ENCODE measurements around the gene LPO. TPM values are rescaled to one million over a fixed set of nuclear protein-coding genes. Genes with fewer than 3 reads are reported as not detected.

Gene LPO
- total RNA-seq, 1 experiment from 2014 or later, result not detected

DNA sequence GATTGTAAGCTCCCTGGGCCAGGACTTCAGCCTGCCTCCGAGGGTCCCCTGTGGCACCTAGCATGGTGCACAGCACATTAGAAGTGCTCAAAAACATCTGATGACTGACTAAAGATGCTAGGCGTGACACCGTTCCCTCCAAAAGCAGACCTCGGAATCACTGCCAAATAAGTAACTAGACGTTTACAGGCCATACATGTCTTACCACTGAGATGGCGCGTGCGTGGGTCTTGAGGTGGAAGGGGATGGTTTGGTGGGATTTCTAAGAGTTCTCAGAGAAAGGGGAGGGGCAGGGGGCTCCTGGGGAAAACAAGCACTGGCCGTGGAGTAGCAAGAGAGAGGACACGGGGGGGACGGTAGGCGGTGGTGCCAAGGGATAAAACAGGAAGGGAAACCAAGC lies 29.9 kb downstream of the LPO start:
- H3K27me3 ChIP-seq (ENCODE audit: control insufficient read depth, insufficient read depth, low read length), result peaks cover 5% of the 10 kb centered on the region
- no TSS peak for BruUV-seq (replicated peaks)
- intact Hi-C loops (cut with micrococcal nuclease; ENCODE audit: unreplicated experiment), result no loop called here
- in situ Hi-C loops (cut with HindIII; ENCODE audit: low pct_unique_long_range_greater_than_20kb, low sequenced_read_pairs), result no loop called here
- no peak overlapping the region for H3K27ac ChIP-seq (ENCODE audit: low read length)
- H3K9me3 ChIP-seq (ENCODE audit: control insufficient read depth, insufficient read depth, low read depth, low read length), result no peaks in the 10 kb centered on the region
- no peaks in the 10 kb centered on the region for H3K36me3 ChIP-seq (ENCODE audit: control insufficient read depth, insufficient read depth, low read length)
- no peak overlapping the region for H3K4me3 ChIP-seq (ENCODE audit: low read depth in 2 of 2, low read length in 2 of 2)
- POLR2A ChIA-PET, result no interaction called here
- TF ChIP-seq, protein P1, sequence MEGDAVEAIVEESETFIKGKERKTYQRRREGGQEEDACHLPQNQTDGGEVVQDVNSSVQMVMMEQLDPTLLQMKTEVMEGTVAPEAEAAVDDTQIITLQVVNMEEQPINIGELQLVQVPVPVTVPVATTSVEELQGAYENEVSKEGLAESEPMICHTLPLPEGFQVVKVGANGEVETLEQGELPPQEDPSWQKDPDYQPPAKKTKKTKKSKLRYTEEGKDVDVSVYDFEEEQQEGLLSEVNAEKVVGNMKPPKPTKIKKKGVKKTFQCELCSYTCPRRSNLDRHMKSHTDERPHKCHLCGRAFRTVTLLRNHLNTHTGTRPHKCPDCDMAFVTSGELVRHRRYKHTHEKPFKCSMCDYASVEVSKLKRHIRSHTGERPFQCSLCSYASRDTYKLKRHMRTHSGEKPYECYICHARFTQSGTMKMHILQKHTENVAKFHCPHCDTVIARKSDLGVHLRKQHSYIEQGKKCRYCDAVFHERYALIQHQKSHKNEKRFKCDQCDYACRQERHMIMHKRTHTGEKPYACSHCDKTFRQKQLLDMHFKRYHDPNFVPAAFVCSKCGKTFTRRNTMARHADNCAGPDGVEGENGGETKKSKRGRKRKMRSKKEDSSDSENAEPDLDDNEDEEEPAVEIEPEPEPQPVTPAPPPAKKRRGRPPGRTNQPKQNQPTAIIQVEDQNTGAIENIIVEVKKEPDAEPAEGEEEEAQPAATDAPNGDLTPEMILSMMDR (IDR thresholded peaks at IDR 0.05), result no peak
- no peak for TF ChIP-seq SIN3A (IDR thresholded peaks at IDR 0.05; ENCODE audit: borderline replicate concordance, insufficient read depth, low read depth, low read length)
- no peak for TF ChIP-seq POLR2AphosphoS5 (IDR thresholded peaks at IDR 0.05; ENCODE audit: low read depth, low read length)
- TF ChIP-seq, protein P2, sequence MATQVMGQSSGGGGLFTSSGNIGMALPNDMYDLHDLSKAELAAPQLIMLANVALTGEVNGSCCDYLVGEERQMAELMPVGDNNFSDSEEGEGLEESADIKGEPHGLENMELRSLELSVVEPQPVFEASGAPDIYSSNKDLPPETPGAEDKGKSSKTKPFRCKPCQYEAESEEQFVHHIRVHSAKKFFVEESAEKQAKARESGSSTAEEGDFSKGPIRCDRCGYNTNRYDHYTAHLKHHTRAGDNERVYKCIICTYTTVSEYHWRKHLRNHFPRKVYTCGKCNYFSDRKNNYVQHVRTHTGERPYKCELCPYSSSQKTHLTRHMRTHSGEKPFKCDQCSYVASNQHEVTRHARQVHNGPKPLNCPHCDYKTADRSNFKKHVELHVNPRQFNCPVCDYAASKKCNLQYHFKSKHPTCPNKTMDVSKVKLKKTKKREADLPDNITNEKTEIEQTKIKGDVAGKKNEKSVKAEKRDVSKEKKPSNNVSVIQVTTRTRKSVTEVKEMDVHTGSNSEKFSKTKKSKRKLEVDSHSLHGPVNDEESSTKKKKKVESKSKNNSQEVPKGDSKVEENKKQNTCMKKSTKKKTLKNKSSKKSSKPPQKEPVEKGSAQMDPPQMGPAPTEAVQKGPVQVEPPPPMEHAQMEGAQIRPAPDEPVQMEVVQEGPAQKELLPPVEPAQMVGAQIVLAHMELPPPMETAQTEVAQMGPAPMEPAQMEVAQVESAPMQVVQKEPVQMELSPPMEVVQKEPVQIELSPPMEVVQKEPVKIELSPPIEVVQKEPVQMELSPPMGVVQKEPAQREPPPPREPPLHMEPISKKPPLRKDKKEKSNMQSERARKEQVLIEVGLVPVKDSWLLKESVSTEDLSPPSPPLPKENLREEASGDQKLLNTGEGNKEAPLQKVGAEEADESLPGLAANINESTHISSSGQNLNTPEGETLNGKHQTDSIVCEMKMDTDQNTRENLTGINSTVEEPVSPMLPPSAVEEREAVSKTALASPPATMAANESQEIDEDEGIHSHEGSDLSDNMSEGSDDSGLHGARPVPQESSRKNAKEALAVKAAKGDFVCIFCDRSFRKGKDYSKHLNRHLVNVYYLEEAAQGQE (IDR thresholded peaks at IDR 0.05; ENCODE audit: insufficient read depth in 1 of 2, low read depth in 2 of 2, low read length in 1 of 2), result no peak
- no peak for TF ChIP-seq TCF7L2 (IDR thresholded peaks at IDR 0.05; ENCODE audit: low read depth, low read length)
- no peak for ATAC-seq
- H3K4me1 ChIP-seq (ENCODE audit: control insufficient read depth, insufficient read depth, low read length), result no peaks in the 10 kb centered on the region
- no peak for DNase-seq (ENCODE audit: low read depth, low spot score)
- CTCF ChIA-PET, result no interaction called here

DNA sequence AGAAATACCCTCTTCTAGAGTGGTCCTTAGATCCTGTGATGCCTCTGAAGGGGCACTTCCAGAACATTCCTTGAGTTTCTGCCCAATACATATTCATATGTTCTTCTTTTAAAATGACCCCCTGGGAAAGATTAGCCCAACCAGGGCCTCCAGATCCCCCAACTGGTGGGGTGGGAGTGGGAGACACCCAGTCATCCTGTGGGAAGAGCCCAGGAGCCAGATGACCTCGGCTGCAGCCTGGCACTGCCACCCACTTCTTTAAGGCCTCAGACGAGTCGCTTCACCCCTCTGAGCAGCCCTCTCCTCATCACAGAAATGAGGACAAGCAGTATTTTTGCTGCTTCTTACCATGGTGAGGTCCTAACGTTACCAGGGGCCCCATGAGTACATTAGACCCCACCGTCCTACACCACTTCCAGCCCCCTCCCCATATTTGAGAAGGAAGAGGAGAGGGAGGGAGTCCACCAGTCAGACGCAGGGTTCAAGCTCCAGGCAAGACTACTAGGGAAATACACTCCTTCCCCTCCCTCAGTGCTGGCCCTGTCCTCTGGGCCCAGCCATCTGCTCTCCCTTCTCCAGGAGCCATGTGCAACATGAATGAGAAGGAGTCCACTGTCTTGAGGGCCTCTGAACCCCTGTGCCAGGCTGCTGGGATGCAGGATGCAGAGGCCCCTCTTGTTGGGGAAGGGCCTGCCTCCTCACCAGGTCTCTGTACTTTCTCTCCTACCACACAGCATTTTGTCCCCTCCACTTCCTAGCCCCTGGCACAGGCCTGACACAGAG lies 30.6 kb downstream of the LPO start:
- H3K36me3 ChIP-seq (ENCODE audit: control insufficient read depth, insufficient read depth, low read length), result no peaks in the 10 kb centered on the region
- ATAC-seq (no peak), DNase-seq (ENCODE audit: low read depth, low spot score) (no peak)
- no TSS peak for BruUV-seq (replicated peaks)
- no peaks in the 10 kb centered on the region for H3K9me3 ChIP-seq (ENCODE audit: control insufficient read depth, insufficient read depth, low read depth, low read length)
- ChIA-PET POLR2A (no interaction called here), CTCF (no interaction called here)
- in situ Hi-C loops (cut with HindIII; ENCODE audit: low pct_unique_long_range_greater_than_20kb, low sequenced_read_pairs), result no loop called here
- H3K27me3 ChIP-seq (ENCODE audit: control insufficient read depth, insufficient read depth, low read length), result no peaks in the 10 kb centered on the region; the same call in none of the 2 replicates
- H3K27ac ChIP-seq (ENCODE audit: low read length), result no peak overlapping the region
- intact Hi-C loops (cut with micrococcal nuclease; ENCODE audit: unreplicated experiment), result no loop called here
- no peaks in the 10 kb centered on the region for H3K4me1 ChIP-seq (ENCODE audit: control insufficient read depth, insufficient read depth, low read length)
- no peak overlapping the region for H3K4me3 ChIP-seq (ENCODE audit: low read depth in 2 of 2, low read length in 2 of 2)
- TF ChIP-seq, protein P2 (IDR thresholded peaks at IDR 0.05; ENCODE audit: insufficient read depth in 1 of 2, low read depth in 2 of 2, low read length in 1 of 2), result no peak
- TF ChIP-seq TCF7L2 (IDR thresholded peaks at IDR 0.05; ENCODE audit: low read depth, low read length), result no peak
- TF ChIP-seq, protein P1 (IDR thresholded peaks at IDR 0.05), result no peak
- TF ChIP-seq SIN3A (IDR thresholded peaks at IDR 0.05; ENCODE audit: borderline replicate concordance, insufficient read depth, low read depth, low read length), result no peak
- TF ChIP-seq POLR2AphosphoS5 (IDR thresholded peaks at IDR 0.05; ENCODE audit: low read depth, low read length), result no peak

Data from Panc1 (cell line).